Transverse colon (tissue), 4 donors: ENCODE measurements around the gene PBX1.

ENCODE experiments used
- EP300 ChIP-seq: sonication (generic); formaldehyde crosslinking; IDR thresholded peaks from one replicate; pipeline ENCODE4 v1.6.1; 2017; ENCODE audit warnings: antibody characterized with exemption, low read depth
- POLR2AphosphoS5 ChIP-seq, 3 donors: sonication (generic); formaldehyde crosslinking; IDR thresholded peaks; one replicate each; pipeline ENCODE4 v1.6.1; 2016; ENCODE audit warnings: antibody characterized with exemption in 3 of 3
- TF ChIP-seq, protein P1 (sequence below), 5 experiments: fragments of 200-600 bp in 3 of 5; fragments of 450-650 bp in 2 of 5; sonication (generic) in 3 of 5; IDR thresholded peaks; 1 replicate in 2 of 5; 2 replicates in 3 of 5; pipeline ENCODE4 v1.5.1; 2016 to 2017; ENCODE audit warnings: antibody characterized with exemption in 5 of 5, inconsistent platforms in 3 of 5, mild to moderate bottlenecking in 2 of 5, moderate library complexity in 1 of 5

DNA sequence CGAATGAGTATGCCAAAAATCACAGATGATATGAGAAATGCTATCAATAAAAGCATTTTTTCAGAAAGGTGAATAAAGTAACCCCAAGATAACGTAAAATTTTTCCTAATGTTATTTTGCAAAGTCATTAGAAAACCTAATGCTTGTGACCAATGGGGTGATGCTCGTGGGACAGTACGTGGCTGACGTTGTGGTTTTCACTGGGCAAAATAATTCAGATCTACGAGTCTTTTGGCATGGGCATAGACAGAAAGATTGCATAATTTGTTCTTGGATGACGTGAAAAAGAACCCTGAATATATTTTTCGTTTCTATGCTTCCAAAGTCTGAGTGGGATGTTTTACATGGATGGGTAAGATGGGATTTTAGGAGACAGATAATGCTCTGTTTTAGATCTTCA, 71.0 kb downstream of the PBX1 start:
- TF ChIP-seq, protein P1, sequence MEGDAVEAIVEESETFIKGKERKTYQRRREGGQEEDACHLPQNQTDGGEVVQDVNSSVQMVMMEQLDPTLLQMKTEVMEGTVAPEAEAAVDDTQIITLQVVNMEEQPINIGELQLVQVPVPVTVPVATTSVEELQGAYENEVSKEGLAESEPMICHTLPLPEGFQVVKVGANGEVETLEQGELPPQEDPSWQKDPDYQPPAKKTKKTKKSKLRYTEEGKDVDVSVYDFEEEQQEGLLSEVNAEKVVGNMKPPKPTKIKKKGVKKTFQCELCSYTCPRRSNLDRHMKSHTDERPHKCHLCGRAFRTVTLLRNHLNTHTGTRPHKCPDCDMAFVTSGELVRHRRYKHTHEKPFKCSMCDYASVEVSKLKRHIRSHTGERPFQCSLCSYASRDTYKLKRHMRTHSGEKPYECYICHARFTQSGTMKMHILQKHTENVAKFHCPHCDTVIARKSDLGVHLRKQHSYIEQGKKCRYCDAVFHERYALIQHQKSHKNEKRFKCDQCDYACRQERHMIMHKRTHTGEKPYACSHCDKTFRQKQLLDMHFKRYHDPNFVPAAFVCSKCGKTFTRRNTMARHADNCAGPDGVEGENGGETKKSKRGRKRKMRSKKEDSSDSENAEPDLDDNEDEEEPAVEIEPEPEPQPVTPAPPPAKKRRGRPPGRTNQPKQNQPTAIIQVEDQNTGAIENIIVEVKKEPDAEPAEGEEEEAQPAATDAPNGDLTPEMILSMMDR (IDR thresholded peaks at IDR 0.05) = no peak
- TF ChIP-seq EP300 (no peak), POLR2AphosphoS5 (IDR thresholded peaks at IDR 0.05) (no peak)
